GM12878 (cell line): ENCODE results near the gene FKBP15. TPM values are rescaled to one million over a fixed set of nuclear protein-coding genes. Genes with fewer than 3 reads are reported as not detected.

Experiments used
- BCL3 ChIP-seq: IDR thresholded peaks from 2 replicates; pipeline ENCODE4 v1.6.1; 2011; ENCODE audit warnings: borderline replicate concordance, low read depth, mild to moderate bottlenecking, moderate library complexity, low read length; ENCODE audit not compliant: insufficient read depth, poor library complexity, severe bottlenecking
- CTCF ChIP-seq, 3 experiments: IDR thresholded peaks in 2 of 3; conservative IDR thresholded peaks in 1 of 3; 2 replicates each; pipeline ENCODE4 v1.5.1; 2011; ENCODE audit warnings: low read depth in 3 of 3, low read length in 3 of 3, mild to moderate bottlenecking in 3 of 3, control low read depth in 2 of 3, moderate library complexity in 2 of 3, inconsistent platforms in 1 of 3, mixed read lengths in 1 of 3; ENCODE audit not compliant: control insufficient read depth in 2 of 3, insufficient read depth in 1 of 3; ENCODE audit errors: extremely low read depth in 1 of 3
- ETV6 ChIP-seq, 2 experiments: fragments of 450-650 bp in 1 of 2; IDR thresholded peaks in 1 of 2; conservative IDR thresholded peaks in 1 of 2; 2 replicates each; pipeline ENCODE4 v1.6.1; 2014; ENCODE audit warnings: antibody characterized with exemption in 1 of 2, borderline replicate concordance in 1 of 2, low read depth in 1 of 2, mild to moderate bottlenecking in 1 of 2, moderate library complexity in 1 of 2
- IRF4 ChIP-seq: IDR thresholded peaks from 2 replicates; pipeline ENCODE4 v1.6.1; 2011; ENCODE audit warnings: low read depth, low read length
- JUND ChIP-seq: IDR thresholded peaks from 2 replicates; pipeline ENCODE4 v1.6.1; 2012; ENCODE audit warnings: low read depth, mild to moderate bottlenecking, low read length, improper control_type of control experiment, moderate library complexity
- MAX ChIP-seq: IDR thresholded peaks from 2 replicates; pipeline ENCODE4 v1.6.1; 2012; ENCODE audit warnings: low read depth, low read length, improper control_type of control experiment
- NRF1 ChIP-seq: conservative IDR thresholded peaks from 2 replicates; pipeline ENCODE4 v1.6.1; 2011; ENCODE audit warnings: mild to moderate bottlenecking, low read depth, low read length, improper control_type of control experiment
- POLR2A ChIP-seq: IDR thresholded peaks from 2 replicates; pipeline ENCODE4 v1.6.1; 2011; ENCODE audit warnings: low read depth, mild to moderate bottlenecking, low read length
- PRDM15 ChIP-seq: fragments of 450-650 bp; formaldehyde crosslinking; IDR thresholded peaks from 2 replicates; pipeline ENCODE4 v1.4.0; 2020; ENCODE audit warnings: mild to moderate bottlenecking, moderate library complexity
- RAD21 ChIP-seq: IDR thresholded peaks from 2 replicates; pipeline ENCODE4 v1.6.1; 2011; ENCODE audit warnings: mild to moderate bottlenecking, low read depth, low read length, moderate library complexity; ENCODE audit not compliant: insufficient read depth
- RELB ChIP-seq: fragments of 450-650 bp; IDR thresholded peaks from 2 replicates; pipeline ENCODE4 v1.6.1; 2017; ENCODE audit warnings: low read depth, mild to moderate bottlenecking, moderate library complexity
- SMAD1 ChIP-seq: fragments of 450-650 bp; IDR thresholded peaks from 2 replicates; pipeline ENCODE4 v1.6.1; 2018; ENCODE audit warnings: mild to moderate bottlenecking, low read depth; ENCODE audit not compliant: partially characterized antibody
- SMARCA5 ChIP-seq: fragments of 450-650 bp; IDR thresholded peaks from 2 replicates; pipeline ENCODE4 v1.6.1; 2017; ENCODE audit warnings: mild to moderate bottlenecking
- STAT1 ChIP-seq: fragments of 450-650 bp; conservative IDR thresholded peaks from 2 replicates; pipeline ENCODE4 v1.6.1; 2014; ENCODE audit warnings: antibody characterized with exemption, mild to moderate bottlenecking
- SUZ12 ChIP-seq: fragments of 200-600 bp; sonication (generic); IDR thresholded peaks from one replicate; pipeline ENCODE4 v1.6.1; 2018; ENCODE audit warnings: antibody characterized with exemption, mild to moderate bottlenecking; ENCODE audit not compliant: unreplicated experiment
- ZBTB33 ChIP-seq: fragments of 450-650 bp; IDR thresholded peaks from 2 replicates; pipeline ENCODE4 v1.6.1; 2017; ENCODE audit warnings: mild to moderate bottlenecking
- polyA plus RNA-seq, 11 experiments: library from polyadenylated mRNA; depleted of rRNA in 4 of 11; unstranded in 6 of 11; stranded (reverse) in 5 of 11; fragments of >200 nt; fragmentation: Nextera tagmentation in 4 of 11; fragmentation: Illumina TruSeq in 1 of 11; extraction: Ambion mirVana in 4 of 11; extraction: Trizol in 1 of 11; gene quantifications; 1 replicate in 1 of 11; 2 replicates in 10 of 11; pipeline versions ENCODE4 v1.2.1 to v1.2.3, GENCODE V29; 2011 to 2016; ENCODE audit warnings: inconsistent platforms in 2 of 11, missing spikeins in 2 of 11, low read depth in 1 of 11
- total RNA-seq, 4 experiments: library from RNA; depleted of rRNA in 3 of 4; stranded (reverse); fragments of >200 nt in 3 of 4; fragmentation: Illumina TruSeq in 1 of 4; extraction: Trizol in 1 of 4; gene quantifications; 2 replicates each; pipeline versions ENCODE4 v1.2.1 to v1.2.3, GENCODE V29; 2013 to 2021

FKBP15 gene
- total and polyA plus RNA-seq, 10 of the 15 experiments (the other 5 are each of a cell fraction or from before 2014, with no cell fraction given) = 5.0 to 53.4 (median 21.2) TPM

- TF ChIP-seq PRDM15 (CRISPR knock-in tag) (no peak), SUZ12 (no peak), ZBTB33 (no peak), POLR2A (peak; percentile 80), CTCF (IDR thresholded peaks at IDR 0.05 in 2 of 3, conservative IDR thresholded peaks at IDR 0.05 in 1 of 3; ENCODE audit: control insufficient read depth in 2 of 3, extremely low read depth in 1 of 3, insufficient read depth in 1 of 3, low read depth in 3 of 3, low read length in 3 of 3) (no peak), JUND (no peak), RELB (peak; percentile 80; the same call in 1 of the 2 replicates), BCL3 (no peak), MAX (no peak; the same call in 1 of the 2 replicates), IRF4 (no peak), RAD21 (no peak), NRF1 (no peak), ETV6 (conservative IDR thresholded peaks at IDR 0.05 in 1 of 2, IDR thresholded peaks at IDR 0.05 in 1 of 2; ENCODE audit: borderline replicate concordance in 1 of 2, low read depth in 1 of 2) (peak in 1 of 2 experiments; percentile 52; a peak in 1 of 4 replicates), STAT1 (no peak), SMARCA5 (no peak; the same call in 1 of the 2 replicates), SMAD1 (no peak)
These were observed at the start of gene FKBP15, which contains the start of gene SLC31A1 (continued) for GRCh38 chr9:113221003-113221799.
